HG03378 (cell line): ENCODE measurements around the gene B3GLCT.
"Not testable (repeated sequence)": the region's sequence is repeated elsewhere in the genome, so short reads cannot be mapped to it uniquely, and the experiment has no call there.

Experiments used
- ATAC-seq: cut with Tn5 transposase; IDR thresholded peaks from one replicate; pipeline ENCODE4 v1.9.1; 2021; ENCODE audit warnings: mild to moderate bottlenecking, moderate library complexity; ENCODE audit not compliant: unreplicated experiment

Gene B3GLCT

DNA sequence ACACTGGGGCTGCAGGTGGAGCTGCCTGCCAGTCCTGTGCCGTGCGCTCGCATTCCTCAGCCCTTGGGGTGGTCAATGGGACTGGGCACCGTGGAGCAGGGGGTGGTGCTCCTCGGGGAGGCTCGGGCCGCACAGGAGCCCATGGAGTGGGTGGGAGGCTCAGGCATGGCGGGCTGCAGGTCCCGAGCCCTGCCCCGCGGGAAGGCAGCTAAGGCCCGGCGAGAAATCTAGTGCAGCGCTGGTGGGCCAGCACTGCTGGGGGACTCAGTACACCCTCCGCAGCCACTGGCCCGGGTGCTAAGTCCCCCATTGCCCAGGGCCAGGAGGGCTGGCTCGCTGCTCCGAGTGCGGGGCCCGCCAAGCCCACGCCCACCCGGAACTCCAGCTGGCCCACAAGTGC is 139.8 kb downstream of the B3GLCT start:
- ATAC-seq: not testable (repeated sequence)

DNA sequence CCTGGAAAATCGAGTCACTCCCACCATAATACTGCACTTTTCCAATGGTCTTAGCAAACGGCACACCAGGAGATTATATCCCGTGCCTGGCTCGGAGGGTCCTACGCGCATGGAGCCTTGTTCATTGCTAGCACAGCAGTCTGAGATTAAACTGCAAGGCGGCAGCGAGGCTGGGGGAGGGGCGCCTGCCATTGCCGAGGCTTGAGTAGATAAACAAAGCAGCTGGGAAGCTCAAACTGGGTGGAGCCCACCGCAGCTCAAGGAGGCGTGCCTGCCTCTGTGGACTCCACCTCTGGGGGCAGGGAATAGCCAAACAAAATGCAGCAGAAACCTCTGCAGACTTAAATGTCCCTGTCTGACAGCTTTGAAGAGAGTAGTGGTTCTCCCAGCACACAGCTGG is 141.1 kb downstream of the B3GLCT start:
- not testable (repeated sequence) for ATAC-seq

DNA sequence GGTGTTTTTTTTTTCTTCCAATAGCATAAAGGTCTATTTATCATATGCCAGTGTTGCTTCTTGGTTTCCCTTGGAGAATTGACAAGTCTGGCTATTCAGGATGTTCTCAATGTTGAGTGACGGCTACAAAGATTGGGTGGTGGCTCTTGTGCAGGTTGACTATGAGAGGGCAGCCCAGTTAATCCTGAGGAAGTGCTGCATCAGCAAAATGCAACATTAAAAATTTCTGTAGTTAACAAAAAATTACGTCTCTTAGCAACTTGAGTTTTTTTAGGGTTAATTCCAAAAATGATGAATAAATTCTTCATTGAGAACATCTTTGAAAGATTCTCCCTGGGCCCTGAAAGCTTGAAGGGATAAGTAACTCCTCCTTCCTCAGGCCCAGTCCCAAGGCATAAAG is 147.1 kb downstream of the B3GLCT start:
- no peak for ATAC-seq

DNA sequence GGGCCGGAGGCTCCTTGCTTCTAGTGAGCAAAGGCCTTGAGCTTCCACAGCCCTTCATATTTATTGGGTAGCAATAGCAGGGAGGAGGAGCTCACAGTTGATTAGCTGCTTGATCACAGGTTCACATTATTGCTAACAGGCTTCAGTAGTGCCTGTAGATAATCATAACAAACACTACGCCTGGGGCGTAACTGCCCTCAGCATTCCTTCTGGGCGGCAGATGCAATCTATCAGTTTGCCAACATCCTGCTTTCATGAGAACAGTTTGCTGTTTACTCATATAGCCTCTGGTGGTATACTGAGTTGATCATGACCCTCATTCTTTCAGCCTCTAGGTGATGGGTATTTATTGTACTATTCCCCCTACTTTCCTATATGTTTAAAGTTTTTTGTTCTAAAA is 149.4 kb downstream of the B3GLCT start:
- no peak for ATAC-seq

DNA sequence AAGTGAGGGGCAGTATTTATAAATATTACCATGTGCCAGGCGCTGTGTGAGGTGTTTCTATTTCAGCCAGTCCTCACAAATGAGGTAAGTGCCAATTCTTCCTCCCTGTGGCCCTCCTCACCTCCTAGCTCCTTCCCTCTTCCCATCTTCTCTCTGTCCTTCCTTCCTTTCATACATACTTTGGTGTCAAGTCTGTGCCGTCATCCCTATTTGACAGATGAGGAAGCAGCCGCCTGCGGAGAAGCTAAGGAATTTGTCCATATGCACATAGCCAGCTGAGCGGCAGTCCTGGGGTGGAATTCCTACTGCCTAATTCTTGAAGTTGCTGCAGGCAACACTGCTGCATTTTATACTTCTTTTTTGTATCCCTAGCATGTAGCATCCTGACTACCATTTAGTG is 150.8 kb downstream of the B3GLCT start:
- no peak for ATAC-seq

DNA sequence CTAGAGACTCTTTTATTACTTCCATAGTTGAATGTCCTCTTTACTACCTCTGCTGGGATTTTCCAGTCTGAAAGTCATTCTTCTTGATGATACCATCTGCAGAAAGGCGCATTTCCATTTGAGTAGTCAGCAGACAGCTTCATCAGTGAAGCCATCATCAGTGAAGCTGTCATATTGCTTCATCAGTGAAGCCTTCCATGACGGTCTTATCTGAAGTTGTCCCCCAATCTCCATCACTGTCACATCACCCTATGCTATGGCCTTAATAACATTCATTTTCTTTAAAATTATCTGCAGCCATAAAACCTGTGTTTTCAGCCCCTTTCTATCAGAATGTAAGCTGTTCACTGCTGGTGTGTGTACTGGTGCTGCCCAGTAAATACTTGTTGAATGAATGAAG is 151.6 kb downstream of the B3GLCT start:
- no peak for ATAC-seq

DNA sequence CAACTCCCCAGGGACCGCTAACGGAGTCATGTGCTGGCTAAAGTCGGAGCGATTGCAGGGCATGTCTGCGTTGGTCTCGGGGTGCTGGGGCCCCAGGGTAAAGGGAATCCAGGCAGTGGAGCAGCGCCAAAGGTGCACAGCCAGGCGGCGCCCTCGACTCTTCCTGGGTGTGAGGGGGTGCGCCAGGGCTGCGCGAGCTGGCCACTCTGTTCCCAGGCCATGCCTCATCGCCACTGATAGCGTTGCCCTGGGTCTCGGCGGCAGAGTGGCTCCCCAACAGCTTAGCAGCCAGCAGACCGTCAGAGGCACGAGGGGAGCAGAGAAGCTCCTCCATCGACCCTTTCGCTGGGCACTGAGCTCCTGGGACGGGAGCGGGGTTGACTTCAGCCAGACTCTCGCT is 152.7 kb downstream of the B3GLCT start:
- no peak for ATAC-seq

DNA sequence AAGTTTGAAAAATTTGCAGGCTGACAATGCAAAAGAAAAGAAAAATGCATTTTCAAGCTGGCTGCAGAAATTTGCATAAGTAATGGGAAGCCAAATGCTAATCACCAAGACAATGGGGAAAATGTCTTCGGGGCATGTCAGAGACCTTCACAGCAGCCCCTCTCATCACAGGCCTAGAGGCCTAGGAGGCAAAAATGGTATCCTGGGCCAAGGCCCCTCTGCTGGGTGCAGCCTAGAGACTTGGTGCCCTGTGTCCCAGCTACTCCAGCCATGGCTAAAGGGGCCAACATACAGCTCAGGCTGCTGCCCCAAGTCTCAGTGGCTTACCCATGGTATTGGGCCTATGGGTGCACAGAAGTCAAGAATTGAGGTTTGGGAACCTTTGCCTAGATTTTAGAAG is 155.2 kb downstream of the B3GLCT start:
- no peak for ATAC-seq

DNA sequence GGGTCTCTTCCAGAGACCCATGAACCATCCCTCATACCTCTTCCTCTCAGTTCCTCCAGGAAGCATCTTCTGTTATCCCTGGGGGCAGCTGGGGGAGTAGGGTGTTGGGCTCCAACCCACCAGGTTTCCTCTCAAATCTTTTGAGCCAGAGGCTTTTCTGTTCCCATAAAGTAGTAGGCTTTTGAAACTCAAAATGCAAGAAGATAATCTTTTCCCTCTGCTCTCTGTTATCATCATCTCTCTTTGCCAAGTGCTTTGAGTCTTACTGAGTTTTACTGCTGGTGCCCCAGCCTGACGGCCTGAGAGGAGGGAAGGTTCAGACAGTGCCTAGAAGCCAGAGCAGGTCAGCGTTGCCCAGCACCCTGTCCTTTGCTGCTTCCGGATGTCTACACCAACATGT is 157.2 kb downstream of the B3GLCT start:
- no peak for ATAC-seq

DNA sequence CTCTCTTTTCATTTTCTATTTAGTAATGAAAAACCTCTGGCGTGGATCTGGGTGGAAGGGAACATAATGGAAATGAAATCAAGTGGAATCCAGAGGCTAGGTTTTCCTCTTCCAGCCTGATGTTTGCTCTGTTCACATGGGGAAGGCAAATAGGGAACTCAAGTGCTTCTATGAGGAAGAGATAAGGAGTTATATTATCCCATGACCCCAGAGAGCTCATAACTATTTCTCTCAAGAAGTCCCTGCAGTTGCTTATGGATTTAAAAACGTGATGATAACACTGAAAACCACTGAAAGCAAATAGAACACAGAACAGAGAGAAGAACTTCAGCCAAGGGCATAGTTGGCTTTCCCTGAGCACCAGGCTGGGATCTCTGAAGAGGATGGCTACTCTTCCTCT is 157.8 kb downstream of the B3GLCT start:
- no peak for ATAC-seq

DNA sequence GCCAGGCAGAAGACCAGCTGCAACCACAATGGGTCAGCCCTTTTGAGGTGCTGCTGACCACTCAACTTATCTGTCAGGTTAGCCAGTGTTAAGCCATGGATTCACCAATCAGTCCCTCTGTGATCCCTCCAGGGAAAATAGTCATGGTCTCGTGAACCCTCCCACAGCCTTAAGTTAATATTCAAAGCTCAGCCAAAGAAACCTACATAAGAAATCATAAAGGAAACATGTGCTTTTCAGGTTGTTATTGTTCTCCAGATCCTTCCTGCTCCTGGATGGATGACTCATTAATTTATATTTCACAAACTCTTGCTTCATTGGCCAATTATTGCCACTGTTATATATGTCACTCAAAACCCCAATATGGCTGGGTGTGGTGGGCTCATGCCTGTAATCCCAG is 161.9 kb downstream of the B3GLCT start:
- no peak for ATAC-seq

DNA sequence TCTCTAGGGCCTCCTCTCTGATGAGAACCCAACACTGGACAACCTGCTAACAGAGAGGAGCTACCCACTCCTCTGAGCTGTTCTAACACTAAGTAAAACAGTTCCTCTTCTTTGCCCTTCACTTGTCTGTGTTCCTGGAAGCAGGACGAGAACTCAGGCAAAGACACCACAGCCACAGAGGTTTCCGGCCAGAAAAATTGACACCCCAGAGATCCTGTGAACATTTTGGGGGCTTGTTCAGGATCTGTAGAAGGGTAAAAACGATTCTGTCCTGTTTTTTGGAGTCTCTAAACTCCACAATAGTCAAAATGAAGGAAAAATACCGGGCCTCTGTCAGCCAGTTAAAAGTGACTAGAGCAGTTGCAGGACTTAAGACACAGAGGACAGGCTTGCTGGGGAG is 165.9 kb downstream of the B3GLCT start:
- ATAC-seq: no peak

DNA sequence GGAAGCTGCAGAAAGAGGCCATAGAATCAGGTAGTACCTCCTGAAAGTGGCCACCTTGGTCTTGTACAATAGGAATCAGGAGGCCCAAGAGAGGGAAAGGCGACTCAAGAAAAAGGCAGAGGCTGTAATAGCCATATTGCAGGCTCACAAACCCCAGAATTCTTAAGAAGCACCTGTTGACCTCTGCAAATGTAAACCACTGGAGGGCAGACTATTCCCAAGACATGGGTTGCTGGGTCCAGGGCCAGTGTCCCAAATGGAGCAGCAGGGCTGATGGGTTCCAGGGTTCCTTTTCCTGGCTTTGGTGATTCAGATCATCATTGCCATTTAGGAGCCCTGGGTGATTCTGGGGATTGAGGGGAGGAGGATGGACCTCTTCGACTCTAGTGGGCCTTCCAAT is 167.6 kb downstream of the B3GLCT start:
- no peak for ATAC-seq

DNA sequence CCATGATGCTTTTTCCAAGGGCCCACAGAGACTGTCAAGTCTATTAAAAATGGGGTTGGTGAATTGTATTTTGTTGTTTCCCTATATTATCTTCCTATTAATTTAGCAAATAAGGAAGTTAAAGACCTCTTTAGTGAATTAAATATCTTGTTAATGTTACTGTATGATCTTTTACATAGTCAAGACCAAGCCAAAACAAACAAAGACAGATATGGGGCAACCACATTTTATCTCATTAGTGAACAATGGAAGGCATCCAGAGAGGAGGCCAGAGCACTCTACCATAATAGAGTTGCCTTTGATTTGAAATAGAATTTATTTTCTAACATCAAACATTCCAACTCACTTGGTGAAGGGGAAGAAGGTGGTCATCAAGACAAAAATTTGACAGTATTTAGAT is 169.4 kb downstream of the B3GLCT start:
- no peak for ATAC-seq

DNA sequence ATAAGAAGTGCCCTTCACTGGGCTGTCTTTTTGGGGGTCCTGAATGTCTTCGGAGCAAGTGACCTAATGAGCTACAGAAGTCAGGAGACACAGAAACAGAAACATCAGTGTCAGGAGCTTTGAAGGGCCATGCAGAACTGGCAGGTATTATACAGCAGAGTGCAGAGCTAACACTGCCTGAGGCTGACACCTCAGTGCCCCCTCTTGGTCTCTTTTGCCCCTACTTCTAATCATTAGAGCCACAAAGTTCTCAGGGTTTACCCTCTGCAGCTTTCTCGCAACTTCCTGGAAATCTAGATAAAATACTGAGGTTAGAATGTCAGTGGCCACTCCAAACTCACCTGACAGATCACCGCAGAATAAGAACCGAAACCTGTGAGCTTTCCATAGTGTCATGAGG is 172.7 kb downstream of the B3GLCT start:
- ATAC-seq: no peak

DNA sequence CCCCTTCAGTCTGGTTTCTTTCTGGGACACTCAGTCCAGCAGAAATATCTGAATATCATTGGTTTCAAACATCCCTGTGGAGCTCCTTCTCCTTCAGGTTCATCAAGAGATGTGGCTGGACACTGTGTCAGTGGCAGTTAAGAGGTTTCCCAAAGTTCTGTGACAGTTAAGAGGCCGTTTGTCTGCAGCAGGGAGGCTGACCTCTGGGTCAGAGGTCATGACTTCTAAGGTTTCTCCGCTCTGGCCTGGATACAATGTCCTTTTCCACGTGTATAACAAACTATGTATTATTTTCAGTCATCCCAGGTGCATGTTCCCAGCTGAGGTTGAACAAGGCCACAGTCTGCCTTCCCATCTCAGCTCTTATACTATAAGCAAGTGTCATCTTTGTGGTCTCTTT is 174.9 kb downstream of the B3GLCT start:
- no peak for ATAC-seq

DNA sequence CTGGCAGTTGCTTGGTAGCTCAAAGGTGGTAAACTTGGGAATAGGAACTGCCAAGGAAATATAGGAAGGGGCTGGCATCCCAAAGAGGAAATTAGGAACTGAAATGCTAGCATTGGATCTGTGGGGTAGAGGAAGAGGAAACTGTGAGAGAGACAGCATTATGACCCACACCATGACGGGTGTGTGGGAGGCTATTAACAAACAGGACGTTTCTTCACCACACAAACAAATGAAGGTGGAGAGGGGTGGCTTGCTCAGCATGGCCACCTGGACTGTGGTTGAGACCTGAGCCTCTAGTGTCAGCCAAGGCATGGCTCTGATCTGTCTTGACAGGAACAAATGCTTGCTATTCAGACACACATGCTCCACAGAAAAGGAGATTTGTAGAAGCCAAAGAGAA is 178.2 kb downstream of the B3GLCT start:
- ATAC-seq: no peak

DNA sequence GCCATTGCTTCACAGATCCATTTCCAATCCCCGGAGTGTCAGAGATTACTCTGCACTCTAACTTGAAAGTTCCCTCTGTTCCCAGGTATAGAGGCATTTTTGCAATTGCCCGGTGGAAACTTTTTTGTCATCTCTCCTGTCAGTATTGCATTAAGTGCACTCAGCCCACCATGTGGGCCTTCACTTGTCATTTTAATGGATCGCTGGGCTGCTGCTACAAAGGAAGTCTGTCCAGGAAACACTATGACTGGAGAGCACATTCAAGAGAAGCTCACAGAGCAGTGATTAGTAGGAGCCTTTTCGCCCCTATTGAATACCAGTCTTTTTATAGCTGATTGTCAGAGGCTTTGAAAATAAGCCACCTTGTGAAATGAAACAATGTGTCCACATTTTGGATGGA is 180.9 kb downstream of the B3GLCT start:
- ATAC-seq: no peak
